Astrocyte (in vitro differentiated cells and primary cell): Measurements from ENCODE around the gene HECW1. TPM values are rescaled to one million over a fixed set of nuclear protein-coding genes. Genes with fewer than 3 reads are reported as not detected.

ENCODE experiments used
- DNase-seq: peaks from one replicate; pipeline ENCODE4 v3.0.0-alpha.2; 2010; ENCODE audit warnings: low read depth
- FAIRE-seq: peaks from 2 replicates; lab custom pipeline; 2011; peaks lifted over from hg19 to GRCh38; lab: Jason Lieb, UNC
- H2AFZ ChIP-seq: 2 replicates; pipeline ENCODE4 v1.6.0; 2012; ENCODE audit warnings: low read depth, low read length, inconsistent platforms
- H3K27ac ChIP-seq: 2 replicates; pipeline ENCODE4 v1.5.1; 2011; ENCODE audit warnings: low read depth, low read length, inconsistent platforms
- H3K27me3 ChIP-seq: 2 replicates; pipeline ENCODE4 v1.6.0; 2011; ENCODE audit warnings: low read length, inconsistent platforms; ENCODE audit not compliant: insufficient read depth
- H3K36me3 ChIP-seq: 2 replicates; pipeline ENCODE4 v1.5.1; 2011; ENCODE audit warnings: low read length, inconsistent platforms; ENCODE audit not compliant: insufficient read depth
- H3K4me1 ChIP-seq: 2 replicates; pipeline ENCODE4 v1.5.1; 2011; ENCODE audit warnings: low read length, inconsistent platforms; ENCODE audit not compliant: insufficient read depth
- H3K4me2 ChIP-seq: 2 replicates; pipeline ENCODE4 v1.6.0; 2012; ENCODE audit warnings: low read length, inconsistent platforms
- H3K4me3 ChIP-seq: 2 replicates; pipeline ENCODE4 v1.5.1; 2011; ENCODE audit warnings: low read depth, mild to moderate bottlenecking, low read length, inconsistent platforms; ENCODE audit not compliant: insufficient read depth
- H3K79me2 ChIP-seq: 2 replicates; pipeline ENCODE4 v1.6.0; 2012; ENCODE audit warnings: mild to moderate bottlenecking, low read length, inconsistent platforms; ENCODE audit not compliant: insufficient read depth
- H3K9ac ChIP-seq: 2 replicates; pipeline ENCODE4 v1.6.0; 2012; ENCODE audit warnings: mild to moderate bottlenecking, low read length, inconsistent platforms
- H3K9me3 ChIP-seq: 2 replicates; pipeline ENCODE4 v1.5.1; 2012; ENCODE audit warnings: low read depth, mild to moderate bottlenecking, low read length, inconsistent platforms; ENCODE audit not compliant: insufficient read depth
- H4K20me1 ChIP-seq: 2 replicates; pipeline ENCODE4 v1.6.0; 2012; ENCODE audit warnings: low read length, inconsistent platforms; ENCODE audit not compliant: insufficient read depth
- H3K27ac Mint-ChIP-seq: one replicate; pipeline ENCODE4 v1.8.0; 2021; ENCODE audit warnings: mild to moderate bottlenecking, mixed read lengths; ENCODE audit not compliant: unreplicated experiment
- H3K27me3 Mint-ChIP-seq: one replicate; pipeline ENCODE4 v1.8.0; 2021; ENCODE audit warnings: low read depth, mixed read lengths; ENCODE audit not compliant: unreplicated experiment
- H3K36me3 Mint-ChIP-seq: one replicate; pipeline ENCODE4 v1.8.0; 2021; ENCODE audit warnings: low read depth, mixed read lengths; ENCODE audit not compliant: unreplicated experiment
- H3K4me1 Mint-ChIP-seq: one replicate; pipeline ENCODE4 v1.8.0; 2021; ENCODE audit warnings: low read depth, mixed read lengths; ENCODE audit not compliant: unreplicated experiment
- H3K4me3 Mint-ChIP-seq: one replicate; pipeline ENCODE4 v1.8.0; 2021; ENCODE audit warnings: mild to moderate bottlenecking, moderate library complexity, mixed read lengths; ENCODE audit not compliant: unreplicated experiment
- H3K9me3 Mint-ChIP-seq: one replicate; pipeline ENCODE4 v1.8.0; 2021; ENCODE audit warnings: mild to moderate bottlenecking, mixed read lengths; ENCODE audit not compliant: unreplicated experiment
- EZH2 ChIP-seq: IDR thresholded peaks from 2 replicates; pipeline ENCODE4 v1.6.1; 2012; ENCODE audit warnings: mild to moderate bottlenecking, low read length, inconsistent platforms; ENCODE audit not compliant: insufficient read depth
- total RNA-seq: library from RNA; stranded (reverse); gene quantifications from 2 replicates; pipeline ENCODE4 v1.2.1, GENCODE V29; 2021
- TF ChIP-seq, protein P1 (sequence below): IDR thresholded peaks from 2 replicates; pipeline ENCODE4 v1.5.1; 2011; ENCODE audit warnings: low read depth, mild to moderate bottlenecking, inconsistent platforms, low read length, moderate library complexity; ENCODE audit not compliant: insufficient read depth

Gene HECW1
- total RNA-seq, 1 donor from 2014 or later = 3.3 TPM

DNA sequence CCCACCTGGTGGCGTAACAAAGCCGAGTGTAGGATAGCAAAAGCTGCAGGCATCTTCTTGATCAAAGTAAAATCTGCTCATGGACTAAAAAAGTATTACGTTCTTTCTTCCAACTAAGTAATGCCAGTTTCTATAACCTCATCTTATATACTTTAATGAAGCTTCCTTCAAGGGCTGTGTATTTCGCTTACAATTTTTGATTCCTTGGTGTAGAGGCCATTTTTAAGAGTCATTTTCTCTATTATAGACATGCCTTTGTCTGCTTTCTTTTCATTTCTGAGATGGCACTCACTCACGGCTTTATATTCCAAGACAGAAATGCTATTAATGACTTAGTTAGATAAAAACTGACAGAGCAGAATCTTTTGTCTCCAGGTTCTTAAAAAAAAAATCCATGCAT is 194.0 kb downstream of the HECW1 start:
- no peak overlapping the region for H2AFZ ChIP-seq

DNA sequence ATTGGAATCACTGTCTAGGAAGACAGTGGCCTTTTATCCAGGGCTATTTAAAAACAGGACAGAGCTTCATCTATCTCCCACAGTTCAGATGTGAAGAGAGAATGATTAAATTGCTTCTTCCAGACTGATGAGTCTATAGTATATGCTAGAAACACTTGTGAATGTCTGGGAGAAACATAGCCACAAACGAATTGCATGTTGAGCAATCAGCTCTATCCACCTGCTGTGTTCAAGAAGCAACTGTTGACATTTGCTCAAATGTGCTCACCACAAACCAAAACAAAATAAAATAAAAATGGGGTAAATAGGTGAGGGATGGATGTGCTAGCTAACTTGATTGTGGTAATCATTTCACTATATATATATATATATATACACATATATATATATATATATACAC is 195.1 kb downstream of the HECW1 start:
- Histone ChIP-seq H4K20me1 (no peaks in the 10 kb centered on the region), H2AFZ (no peak overlapping the region), H3K79me2 (no peaks in the 10 kb centered on the region), H3K9ac (no peak overlapping the region), H3K27me3 (no peaks in the 10 kb centered on the region), H3K36me3 (no peaks in the 10 kb centered on the region), H3K4me2 (no peak overlapping the region), H3K4me3 (no peak overlapping the region), H3K27ac (no peak overlapping the region), H3K9me3 (no peaks in the 10 kb centered on the region), H3K4me1 (peaks cover 7% of the 10 kb centered on the region)
- H3K27ac Mint-ChIP-seq = no peak overlapping the region
- H3K27me3 Mint-ChIP-seq = peaks cover 2% of the 10 kb centered on the region
- H3K9me3 Mint-ChIP-seq = peaks cover 2% of the 10 kb centered on the region
- no peak for DNase-seq
- no peak overlapping the region for H3K4me3 Mint-ChIP-seq
- FAIRE-seq = no peak
- TF ChIP-seq EZH2 = no peak
- TF ChIP-seq, protein P1, sequence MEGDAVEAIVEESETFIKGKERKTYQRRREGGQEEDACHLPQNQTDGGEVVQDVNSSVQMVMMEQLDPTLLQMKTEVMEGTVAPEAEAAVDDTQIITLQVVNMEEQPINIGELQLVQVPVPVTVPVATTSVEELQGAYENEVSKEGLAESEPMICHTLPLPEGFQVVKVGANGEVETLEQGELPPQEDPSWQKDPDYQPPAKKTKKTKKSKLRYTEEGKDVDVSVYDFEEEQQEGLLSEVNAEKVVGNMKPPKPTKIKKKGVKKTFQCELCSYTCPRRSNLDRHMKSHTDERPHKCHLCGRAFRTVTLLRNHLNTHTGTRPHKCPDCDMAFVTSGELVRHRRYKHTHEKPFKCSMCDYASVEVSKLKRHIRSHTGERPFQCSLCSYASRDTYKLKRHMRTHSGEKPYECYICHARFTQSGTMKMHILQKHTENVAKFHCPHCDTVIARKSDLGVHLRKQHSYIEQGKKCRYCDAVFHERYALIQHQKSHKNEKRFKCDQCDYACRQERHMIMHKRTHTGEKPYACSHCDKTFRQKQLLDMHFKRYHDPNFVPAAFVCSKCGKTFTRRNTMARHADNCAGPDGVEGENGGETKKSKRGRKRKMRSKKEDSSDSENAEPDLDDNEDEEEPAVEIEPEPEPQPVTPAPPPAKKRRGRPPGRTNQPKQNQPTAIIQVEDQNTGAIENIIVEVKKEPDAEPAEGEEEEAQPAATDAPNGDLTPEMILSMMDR = no peak
- no peaks in the 10 kb centered on the region for H3K36me3 Mint-ChIP-seq
- H3K4me1 Mint-ChIP-seq = peaks cover 4% of the 10 kb centered on the region

More for the DNA sequence above, 194.0 kb downstream of the HECW1 start:
- no peak for FAIRE-seq
- H3K4me3 Mint-ChIP-seq = no peak overlapping the region
- Histone ChIP-seq H3K4me1 (peaks cover 15% of the 10 kb centered on the region), H3K9ac (no peak overlapping the region), H3K27ac (no peak overlapping the region), H4K20me1 (no peaks in the 10 kb centered on the region), H3K9me3 (no peaks in the 10 kb centered on the region), H3K36me3 (no peaks in the 10 kb centered on the region), H3K27me3 (no peaks in the 10 kb centered on the region), H3K4me2 (no peak overlapping the region), H3K79me2 (no peaks in the 10 kb centered on the region), H3K4me3 (no peak overlapping the region)
- peaks cover under 1% of the 10 kb centered on the region for H3K9me3 Mint-ChIP-seq
- peaks cover 9% of the 10 kb centered on the region for H3K4me1 Mint-ChIP-seq
- TF ChIP-seq EZH2 = no peak
- TF ChIP-seq, protein P1 = no peak
- no peaks in the 10 kb centered on the region for H3K36me3 Mint-ChIP-seq
- no peak overlapping the region for H3K27ac Mint-ChIP-seq
- no peak for DNase-seq
- H3K27me3 Mint-ChIP-seq = peaks cover 2% of the 10 kb centered on the region

DNA sequence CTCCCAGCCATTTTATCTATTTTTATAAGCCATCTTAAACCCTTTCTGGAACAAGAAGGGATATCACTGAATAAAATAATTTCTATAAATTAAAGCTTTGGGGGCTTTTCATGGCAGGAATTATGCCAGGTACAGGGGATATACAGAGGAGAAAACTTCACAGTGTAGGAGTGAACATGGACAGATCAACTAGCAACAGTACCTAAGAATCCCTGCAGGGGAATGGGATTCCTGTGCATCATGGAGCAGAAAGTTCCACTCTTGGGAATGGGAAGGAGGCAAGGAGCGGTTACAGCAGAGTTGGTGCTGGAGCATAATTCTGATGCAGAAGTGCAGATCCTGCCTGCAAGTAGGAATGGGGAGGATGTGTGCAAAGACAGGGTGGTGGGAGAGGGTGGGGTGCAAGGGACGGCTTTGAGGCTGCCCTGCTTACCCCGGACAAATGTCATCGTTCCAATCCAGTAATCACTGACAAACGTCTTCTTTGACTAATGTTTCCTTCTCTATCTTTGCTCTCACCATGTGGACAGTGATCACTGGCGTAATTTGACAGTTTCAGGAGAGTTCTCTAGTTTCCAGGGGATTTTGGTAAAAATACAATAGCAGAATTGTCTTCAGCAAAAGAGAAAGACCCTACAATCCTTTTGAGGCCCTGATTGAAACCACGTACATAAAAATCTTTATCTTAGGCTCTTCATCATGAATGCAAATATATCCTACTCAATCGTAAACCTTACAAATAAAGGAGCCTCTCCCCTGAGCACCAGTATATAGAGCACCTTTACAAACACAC is 196.7 kb downstream of the HECW1 start:
- DNase-seq (no peak), FAIRE-seq (no peak)
- no peak overlapping the region for H3K4me2 ChIP-seq
- H3K27ac ChIP-seq = no peak overlapping the region
- no peaks in the 10 kb centered on the region for H3K79me2 ChIP-seq
- Mint-ChIP-seq H3K27me3 (peaks cover 2% of the 10 kb centered on the region), H3K27ac (no peak overlapping the region), H3K9me3 (peaks cover 2% of the 10 kb centered on the region), H3K4me1 (no peaks in the 10 kb centered on the region), H3K4me3 (no peak overlapping the region), H3K36me3 (no peaks in the 10 kb centered on the region)
- H3K27me3 ChIP-seq = no peaks in the 10 kb centered on the region
- H3K4me3 ChIP-seq = no peak overlapping the region
- TF ChIP-seq, protein P1 = no peak
- no peak for TF ChIP-seq EZH2
- H4K20me1 ChIP-seq = no peaks in the 10 kb centered on the region
- H3K9ac ChIP-seq = no peak overlapping the region
- H2AFZ ChIP-seq = no peak overlapping the region
- H3K4me1 ChIP-seq = peaks cover under 1% of the 10 kb centered on the region
- H3K9me3 ChIP-seq = no peaks in the 10 kb centered on the region
- no peaks in the 10 kb centered on the region for H3K36me3 ChIP-seq
